ENCODE data around the gene D2HGDH.

DNA sequence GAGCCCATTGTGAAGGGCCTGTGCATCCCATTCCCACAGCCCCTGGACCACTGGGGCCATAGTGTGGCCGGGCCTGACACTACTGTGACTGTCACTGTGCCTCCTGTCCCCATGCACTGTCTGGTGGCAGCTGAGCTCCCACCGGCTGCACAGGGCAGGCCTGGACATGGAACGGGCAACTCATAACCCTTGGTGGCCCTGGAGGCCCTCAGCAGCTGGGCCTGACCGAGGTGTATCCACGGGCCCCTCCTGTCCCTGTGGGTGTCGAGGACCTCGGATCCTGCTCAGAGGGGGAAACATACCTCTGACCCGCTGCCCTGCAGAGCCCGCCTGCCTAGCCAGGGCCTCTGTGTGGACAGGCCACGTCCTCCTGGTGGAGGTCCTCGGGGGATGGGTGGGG is 34.4 kb downstream of the D2HGDH start:
- no peak for TF ChIP-seq EZH2 (IDR thresholded peaks at IDR 0.05; ENCODE audit: borderline replicate concordance, low read length)
- TF ChIP-seq, protein P1, sequence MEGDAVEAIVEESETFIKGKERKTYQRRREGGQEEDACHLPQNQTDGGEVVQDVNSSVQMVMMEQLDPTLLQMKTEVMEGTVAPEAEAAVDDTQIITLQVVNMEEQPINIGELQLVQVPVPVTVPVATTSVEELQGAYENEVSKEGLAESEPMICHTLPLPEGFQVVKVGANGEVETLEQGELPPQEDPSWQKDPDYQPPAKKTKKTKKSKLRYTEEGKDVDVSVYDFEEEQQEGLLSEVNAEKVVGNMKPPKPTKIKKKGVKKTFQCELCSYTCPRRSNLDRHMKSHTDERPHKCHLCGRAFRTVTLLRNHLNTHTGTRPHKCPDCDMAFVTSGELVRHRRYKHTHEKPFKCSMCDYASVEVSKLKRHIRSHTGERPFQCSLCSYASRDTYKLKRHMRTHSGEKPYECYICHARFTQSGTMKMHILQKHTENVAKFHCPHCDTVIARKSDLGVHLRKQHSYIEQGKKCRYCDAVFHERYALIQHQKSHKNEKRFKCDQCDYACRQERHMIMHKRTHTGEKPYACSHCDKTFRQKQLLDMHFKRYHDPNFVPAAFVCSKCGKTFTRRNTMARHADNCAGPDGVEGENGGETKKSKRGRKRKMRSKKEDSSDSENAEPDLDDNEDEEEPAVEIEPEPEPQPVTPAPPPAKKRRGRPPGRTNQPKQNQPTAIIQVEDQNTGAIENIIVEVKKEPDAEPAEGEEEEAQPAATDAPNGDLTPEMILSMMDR (conservative IDR thresholded peaks at IDR 0.05 in 1 of 2, IDR thresholded peaks at IDR 0.05 in 1 of 2; ENCODE audit: extremely low read depth in 1 of 2, insufficient read depth in 1 of 2, low read depth in 1 of 2, low read length in 2 of 2) = no peak

Data from mammary epithelial cell (primary cell).